GM19035 (cell line): ENCODE measurements around the gene PMM1.
"Not testable (repeated sequence)": the region's sequence is repeated elsewhere in the genome, so short reads cannot be mapped to it uniquely, and the experiment has no call there.

ENCODE experiments used
- ATAC-seq: cut with Tn5 transposase; IDR thresholded peaks from one replicate; pipeline ENCODE4 v1.9.1; 2021; ENCODE audit not compliant: unreplicated experiment

The PMM1 gene

DNA sequence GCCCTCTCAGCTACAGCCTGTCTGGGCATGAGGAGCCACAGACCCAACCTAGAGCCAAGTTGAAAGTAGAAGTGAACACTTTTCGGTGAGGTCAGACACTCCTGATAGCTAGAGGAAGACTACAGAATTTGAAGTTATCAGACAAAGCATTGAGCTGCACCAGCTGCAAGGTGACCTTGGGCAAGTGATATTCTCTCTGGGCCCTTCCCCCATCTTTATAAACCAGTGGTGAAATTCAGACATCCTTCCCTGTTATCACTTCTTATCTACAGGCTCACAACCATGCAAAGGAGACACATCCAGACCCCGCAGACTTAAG, 8.0 kb upstream of the PMM1 start:
- ATAC-seq, result no peak

DNA sequence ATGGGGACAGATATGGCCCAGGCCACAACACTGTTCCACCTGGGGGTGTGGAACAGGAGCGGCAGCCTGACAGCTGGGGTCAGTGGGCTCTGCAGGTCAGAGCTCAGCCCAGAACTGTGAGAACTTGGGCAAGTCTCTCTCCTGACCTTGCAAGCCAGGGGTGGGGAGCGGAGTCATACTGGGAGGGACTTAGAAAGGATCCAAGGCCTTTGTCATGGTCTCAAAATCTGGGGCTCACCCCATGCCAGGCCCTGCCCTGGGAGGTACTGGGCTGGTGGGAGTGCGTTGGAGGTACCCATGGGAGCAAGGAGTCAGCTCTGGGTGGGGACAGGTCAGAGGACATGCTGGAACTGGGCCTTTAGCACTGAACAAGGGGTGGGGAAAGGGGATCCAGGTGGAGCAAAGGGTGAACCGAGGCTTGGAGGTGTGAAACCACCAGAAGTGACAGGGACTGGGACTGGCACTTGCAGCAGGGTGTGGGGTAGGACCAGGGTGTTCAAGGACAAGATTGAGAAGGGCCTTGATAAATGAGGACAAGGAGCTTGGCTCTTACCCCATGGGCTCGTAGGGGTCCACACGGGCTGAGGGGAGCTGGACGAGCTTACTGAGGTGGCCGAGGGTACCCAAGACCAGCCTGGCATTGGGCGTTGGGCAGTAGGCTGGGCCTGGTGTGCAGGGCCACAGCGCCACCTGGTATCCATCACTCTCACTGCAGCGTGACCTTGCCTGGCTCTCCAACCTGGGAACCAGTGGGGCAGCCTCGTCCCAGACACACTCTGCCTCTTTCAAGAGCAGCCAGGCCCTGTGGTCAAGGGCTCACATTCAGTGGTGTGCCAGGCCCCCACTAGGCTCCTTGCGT, 7.4 kb upstream of the PMM1 start:
- no peak for ATAC-seq

DNA sequence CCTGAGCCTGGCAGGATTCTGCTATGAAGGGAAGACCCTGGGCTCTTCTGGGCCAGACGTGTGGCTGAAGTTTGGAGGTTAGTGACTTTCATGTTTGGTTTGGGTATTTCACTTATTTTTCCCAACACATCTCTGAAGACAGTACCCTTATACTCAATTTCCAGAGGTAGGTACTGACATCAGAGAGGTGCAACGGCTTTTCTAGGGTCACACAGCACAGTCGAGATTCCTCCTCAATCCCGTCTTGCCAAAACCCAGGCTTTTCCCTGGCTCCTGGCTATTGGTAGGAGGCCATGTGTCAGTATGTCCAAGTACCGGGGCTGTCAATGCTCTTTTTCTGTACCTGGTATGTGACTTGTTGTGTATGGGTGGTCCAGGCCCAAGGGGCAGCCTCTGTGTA, 6.1 kb upstream of the PMM1 start:
- no peak for ATAC-seq

DNA sequence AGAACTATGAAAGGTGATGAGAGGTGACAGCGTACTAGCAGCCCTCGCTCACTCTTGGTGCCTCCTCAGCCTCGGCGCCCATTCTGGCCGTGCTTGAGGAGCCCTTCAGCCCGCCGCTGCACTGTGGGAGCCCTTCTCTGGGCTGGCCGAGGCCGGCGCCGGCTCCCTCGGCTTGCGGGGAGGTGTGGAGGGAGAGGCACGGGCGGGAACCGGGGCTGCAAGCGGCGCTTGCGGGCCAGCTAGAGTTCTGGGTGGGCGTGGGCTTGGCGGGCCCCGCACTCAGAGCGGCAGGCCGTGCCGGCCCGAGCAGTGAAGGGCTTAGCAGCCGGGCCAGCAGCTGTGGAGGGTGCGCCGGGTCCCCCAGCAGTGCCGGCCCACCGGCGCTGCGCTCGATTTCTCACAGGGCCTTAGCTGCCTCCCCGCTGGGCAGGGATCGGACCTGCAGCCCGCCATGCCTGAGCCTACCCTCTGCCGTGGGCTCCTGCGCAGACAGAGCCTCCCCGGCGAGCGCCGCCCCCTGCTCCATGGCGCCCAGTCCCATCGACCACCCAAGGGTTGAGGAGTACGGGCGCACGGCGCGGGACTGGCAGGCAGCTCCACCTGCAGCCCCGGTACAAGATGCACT, 3.8 kb upstream of the PMM1 start:
- not testable (repeated sequence) for ATAC-seq

DNA sequence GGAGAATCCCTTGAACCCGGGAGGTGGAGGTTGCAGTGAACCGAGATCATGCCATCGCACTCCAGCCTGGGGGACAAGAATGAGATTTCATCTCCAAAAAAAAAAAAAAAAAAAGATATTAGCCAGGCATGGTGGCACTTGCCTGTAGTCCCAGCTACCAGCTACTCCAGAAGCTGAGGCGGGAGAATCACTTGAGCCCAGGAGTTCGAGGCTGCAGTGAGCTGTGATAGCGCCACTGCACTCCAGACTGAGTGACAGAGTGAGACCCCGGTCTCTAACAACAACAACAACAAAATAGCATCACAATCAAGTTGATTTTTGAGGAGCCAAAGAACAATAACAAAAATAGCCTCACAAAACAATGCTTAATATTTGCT, 2.3 kb downstream of the PMM1 start:
- no peak for ATAC-seq

DNA sequence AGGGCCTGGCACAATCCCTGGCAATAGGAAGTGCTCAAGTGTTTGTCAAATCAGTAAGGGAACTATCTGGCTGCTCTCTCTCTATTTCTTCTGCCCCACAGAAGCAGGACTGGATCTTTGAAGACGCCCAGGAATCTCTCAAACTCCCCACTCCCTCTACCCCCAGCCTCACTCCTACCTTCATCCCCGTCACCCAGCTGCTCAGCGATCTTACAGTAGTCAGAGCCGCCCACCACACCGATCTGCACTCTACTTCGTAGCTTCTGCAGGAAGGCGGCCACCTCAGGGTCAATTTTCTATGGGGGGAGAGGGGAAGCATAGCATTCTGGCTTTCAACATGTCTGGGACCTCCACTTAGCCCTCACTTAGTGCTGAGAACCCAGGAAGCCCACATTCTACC, 3.7 kb downstream of the PMM1 start:
- ATAC-seq, result no peak

DNA sequence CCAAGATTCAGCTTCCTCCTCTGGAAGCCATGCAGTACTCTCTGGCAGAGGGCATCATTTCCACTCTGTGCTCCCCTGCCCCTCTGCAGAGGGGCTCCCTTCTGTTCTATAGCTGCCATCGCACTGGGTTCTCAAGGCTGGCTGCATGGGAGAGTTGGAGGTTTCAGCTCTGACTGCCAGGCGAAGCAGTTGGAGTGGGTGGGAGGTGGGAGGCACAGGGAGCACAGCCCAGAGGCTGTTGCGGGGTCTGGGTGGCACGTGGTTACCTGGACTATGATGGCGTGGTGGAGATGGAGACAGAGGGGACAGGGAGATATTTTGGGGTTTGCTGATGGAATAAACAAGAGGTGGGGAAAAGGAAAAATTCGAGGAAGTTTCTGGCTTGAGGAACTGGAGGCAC, 4.8 kb downstream of the PMM1 start:
- ATAC-seq, result no peak

DNA sequence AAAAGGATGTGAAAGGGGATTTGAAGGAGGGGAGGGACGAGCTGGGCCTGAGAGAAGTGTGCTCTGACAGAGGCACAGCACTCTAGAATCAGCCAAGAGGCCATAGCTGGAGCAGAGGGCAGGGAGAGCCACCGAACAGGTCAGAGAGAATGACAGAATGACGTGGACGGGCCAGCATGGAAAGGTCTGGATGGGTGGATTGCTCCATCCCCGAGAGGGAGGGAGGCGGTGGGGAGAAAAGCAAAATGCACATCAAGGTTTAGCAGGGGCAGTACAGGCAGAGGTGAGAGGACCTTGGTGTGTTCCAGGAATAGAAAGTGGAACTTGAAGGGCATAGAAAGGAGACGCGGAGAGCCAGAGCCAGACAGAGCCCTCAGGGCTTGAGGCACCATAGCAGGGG, 6.9 kb downstream of the PMM1 start:
- no peak for ATAC-seq

DNA sequence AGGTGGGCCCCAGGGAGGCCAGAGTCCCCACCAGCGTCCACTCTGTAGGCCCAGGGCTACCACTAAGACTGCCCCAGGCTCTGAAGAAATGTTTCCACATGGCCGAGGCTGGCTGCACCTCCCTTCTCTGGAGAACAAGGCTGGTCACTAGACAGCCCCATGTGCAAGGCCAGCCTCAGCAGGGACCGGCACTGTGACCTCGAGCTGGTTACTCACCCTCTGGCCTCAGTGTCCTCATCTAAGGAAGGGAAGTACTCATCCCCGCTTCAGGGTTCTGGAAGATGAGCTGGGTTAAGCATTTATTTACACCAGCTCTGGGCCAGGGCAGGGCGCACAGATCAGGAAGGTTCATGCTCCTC, 9.7 kb downstream of the PMM1 start:
- ATAC-seq, result no peak

DNA sequence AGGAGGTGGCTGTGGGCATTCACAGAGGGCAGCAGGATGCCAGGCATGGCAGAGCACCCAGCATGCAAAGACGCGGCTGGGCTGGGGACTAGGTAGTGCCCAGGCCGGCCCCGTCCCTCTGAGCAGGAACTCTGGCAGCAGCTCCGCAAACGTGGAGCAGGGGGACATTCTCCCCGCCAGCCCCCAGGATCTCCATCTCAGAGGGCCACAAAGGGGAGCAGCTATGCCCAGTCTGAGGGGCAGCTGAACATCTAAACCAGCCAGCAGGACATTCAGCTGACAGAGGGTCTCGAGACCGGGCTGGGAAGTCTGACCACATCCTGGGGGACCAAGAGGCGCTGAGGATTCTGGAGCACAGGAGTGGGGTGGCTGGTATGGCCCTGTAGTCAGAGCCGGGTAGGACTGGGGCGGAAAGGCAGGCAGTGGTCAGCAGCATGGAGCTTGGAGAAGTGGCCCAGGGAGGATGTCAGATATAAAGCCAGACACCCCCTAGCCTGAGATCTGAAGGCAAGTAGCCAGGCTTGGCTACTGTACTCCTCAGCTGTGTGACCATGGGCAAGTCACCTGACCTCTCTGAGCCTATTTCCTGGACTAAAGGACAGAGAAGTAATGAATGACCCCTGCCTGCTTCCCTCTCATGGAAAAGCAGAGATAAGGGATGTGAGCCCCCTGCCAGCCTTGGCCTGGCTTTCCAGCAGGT, 10.2 kb downstream of the PMM1 start:
- ATAC-seq, result no peak

DNA sequence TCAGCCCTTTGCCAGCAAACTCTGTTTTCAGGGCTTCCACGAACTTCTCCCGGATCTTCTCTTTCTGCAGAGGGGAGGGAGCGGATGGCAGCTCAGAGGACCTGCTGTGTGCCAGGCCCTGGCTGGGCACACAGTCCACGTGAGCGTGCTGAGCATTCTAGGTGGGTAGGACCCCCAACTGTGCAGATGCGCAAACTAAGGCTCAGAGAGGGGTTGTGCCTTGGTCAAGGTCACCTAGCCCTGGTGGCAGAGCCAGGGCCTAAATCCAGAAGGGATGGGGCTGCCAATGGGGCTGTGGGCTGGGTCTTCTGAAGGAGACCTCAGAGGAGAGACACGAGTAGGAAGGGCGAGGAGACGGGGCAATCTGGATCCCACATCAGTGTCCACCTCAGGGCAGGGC, 10.8 kb downstream of the PMM1 start:
- no peak for ATAC-seq

DNA sequence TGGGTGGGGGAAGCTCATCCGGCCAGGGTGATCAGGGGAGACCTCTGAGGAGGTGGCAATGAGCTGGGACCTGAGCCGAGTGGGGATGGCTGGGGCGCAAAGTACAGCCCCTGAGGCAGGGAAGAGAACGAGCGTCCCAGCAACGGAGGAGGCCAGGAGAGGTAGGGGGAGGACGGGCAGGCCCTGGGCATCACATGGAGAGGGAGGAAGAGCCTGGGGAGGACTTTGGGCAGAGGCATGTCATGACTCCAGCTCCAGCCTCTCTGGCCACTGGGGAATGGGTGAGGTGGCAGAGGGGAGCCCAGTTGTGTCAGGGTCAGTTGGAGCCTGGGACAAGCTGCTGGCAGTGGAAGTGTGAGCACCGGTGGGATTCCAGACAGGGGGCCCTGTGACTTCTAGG, 11.5 kb downstream of the PMM1 start:
- ATAC-seq, result no peak

DNA sequence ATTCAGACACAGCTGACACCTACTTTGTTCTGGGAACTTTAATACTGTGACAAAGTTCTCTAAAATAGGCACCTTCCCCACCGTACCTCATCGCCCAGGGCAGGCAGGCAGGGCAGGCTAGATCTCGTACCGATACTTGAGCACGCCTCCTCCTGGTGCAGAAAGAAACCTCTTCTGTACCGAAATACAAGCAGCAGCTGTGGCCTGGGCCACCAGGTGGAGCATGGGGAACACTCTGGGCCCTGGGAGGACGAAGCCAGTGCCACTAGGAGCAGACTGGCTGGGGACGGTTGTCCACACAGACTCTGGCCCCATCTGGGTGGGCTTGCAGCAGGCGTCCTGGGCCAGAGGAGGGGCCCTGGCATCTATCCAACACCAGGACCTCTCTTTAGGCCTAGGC, 12.8 kb downstream of the PMM1 start:
- ATAC-seq, result no peak

DNA sequence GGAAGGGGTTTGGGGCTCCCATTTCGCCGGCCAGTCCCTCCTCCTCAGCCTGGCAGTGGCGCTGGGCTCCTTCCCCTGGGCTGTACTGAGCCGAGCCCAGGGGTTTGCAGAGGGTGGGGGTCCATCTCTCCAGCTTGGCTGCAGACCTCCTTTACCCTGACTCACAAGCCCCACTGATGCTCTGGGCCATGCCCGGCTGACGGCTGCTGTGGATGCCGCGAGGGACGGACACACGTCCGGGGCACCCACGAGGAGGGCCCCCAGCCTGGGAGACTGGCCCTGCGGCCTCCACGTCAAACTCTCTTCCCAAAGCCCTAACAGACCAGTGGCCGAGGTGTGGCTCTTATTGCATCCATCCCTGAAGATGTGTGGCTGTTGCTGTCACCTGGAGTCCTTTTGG, 14.1 kb downstream of the PMM1 start:
- ATAC-seq, result no peak

DNA sequence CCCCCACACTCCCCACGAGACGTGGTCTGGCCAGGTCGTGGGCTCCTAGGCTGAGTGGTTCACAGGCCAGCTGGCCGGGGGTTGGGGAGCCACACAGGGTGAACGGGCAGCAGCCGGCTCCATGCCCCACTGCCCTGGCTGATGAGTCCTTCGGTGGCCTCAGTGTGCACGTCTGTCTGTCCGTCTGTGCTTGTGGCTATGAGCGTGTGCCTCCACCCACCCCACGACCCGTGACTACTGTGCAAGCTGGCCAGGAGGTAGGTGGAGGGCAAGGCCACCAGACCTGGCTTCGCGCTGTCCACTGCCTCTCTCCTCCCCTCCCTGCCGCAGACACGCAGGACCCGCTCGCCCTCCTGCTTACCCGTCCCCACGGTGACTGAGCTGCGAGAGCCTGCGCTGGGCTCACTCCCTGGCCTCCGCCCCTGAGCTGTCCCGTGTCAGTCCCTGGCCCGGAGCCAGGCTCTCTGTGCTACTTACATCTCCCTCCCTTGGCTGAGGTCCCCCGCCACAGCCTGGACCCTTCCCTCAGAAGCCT, 14.7 kb downstream of the PMM1 start:
- no peak for ATAC-seq

DNA sequence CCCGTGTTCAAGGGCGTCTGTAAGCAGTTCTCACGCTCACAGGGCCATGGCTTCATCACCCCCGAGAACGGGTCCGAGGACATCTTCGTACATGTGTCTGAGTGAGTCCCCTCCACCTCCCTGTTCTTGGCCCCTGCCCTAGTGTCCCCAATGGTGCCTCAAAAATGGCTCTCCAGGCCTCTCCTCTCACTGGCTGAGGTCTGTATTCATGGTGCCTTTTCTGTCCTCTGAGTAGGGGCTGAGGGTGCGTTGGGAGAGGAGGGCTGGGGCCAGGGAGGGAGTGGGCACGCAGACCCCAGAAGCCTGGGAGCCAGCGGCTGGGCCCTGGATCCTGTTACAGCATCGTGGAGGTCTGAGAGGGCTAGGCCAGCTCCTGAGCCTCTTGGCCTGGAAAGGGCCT, 16.0 kb downstream of the PMM1 start:
- no peak for ATAC-seq

DNA sequence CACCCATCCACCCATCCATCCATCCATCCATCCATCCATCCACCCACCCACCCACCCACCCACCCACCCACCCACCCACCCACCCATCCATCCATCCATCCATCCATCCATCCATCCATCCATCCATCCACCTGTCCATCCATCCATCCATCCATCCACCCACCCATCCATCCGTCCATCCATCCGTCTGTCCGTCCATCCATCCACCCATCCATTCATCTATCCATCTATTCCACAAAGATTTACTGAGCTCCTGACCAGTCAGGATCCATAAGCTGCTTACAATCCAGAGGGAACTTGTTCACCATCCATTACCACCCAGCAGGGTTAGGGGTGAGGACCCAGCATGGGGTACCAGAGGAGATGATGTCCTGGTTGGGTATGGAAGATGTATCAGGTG, 17.3 kb downstream of the PMM1 start:
- ATAC-seq, result not testable (repeated sequence)

DNA sequence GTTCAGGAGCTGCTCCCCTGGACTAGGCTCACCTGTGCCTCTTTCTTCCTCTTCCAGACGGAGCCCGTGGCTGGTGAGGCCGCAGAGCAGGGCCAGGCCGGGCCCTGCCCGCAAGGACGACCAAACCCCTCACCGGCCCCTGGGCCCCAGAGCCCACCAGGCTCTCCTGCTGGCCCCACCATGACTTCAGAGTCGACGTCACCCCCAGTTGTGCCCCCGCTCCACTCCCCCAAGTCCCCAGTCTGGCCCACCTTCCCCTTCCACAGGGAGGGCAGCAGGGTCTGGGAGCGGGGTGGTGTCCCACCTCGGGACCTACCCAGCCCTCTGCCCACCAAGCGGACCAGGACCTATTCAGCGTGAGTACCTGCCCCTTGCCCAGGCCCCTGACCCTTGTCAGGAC, 17.9 kb downstream of the PMM1 start:
- no peak for ATAC-seq

DNA sequence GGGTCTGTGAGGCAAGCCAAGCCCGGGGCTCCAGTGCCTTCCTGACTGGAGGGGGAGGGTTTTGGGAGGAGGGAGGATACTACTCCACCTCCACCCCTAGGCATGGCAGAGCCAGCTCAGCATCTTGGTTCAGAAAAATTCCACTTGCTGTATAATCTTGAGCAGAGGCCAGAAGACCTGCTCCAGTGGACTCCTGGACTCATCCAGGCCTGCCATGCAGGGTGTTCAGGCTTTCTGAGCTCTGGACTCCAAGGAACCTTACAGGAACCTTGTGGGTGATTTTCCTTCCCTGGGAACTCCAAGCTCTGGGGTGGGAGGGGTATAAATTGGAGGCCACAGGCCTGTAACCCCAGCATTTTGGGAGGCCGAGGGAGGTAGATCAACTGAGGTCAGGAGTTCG, 19.4 kb downstream of the PMM1 start:
- no peak for ATAC-seq

DNA sequence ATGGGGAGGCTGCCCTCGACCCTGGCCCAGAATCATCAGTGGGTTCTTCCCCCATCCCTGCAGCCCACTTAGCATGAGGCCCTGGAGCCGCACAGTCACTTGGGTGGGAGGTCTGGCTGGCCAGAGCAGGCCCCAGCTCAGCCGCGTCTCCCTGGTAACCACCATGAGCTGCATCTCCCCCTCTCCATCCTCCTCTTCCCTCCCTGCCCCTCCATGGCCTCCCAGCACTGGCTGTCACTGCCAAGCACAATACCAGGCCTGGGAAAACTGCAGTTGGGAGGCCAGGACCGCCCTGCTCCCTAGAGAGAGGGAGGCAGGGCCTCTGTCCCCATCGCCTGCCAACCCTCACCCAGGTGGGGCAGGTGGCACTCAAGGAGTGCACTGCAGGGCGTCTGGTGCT, 20.8 kb downstream of the PMM1 start:
- ATAC-seq, result no peak

DNA sequence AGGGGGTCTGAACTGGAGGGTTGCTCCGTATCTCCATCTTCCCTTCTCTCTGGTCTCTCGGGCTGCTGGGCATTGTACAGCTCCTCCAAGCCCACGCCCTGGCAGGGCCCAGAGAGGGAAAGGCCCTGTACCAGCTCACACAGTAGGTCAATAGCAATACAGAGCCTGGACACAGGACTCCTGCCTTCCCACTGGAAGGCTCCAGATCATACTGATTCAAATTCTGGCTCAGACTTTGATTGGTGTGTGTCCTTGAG, 22.2 kb downstream of the PMM1 start:
- ATAC-seq, result no peak

DNA sequence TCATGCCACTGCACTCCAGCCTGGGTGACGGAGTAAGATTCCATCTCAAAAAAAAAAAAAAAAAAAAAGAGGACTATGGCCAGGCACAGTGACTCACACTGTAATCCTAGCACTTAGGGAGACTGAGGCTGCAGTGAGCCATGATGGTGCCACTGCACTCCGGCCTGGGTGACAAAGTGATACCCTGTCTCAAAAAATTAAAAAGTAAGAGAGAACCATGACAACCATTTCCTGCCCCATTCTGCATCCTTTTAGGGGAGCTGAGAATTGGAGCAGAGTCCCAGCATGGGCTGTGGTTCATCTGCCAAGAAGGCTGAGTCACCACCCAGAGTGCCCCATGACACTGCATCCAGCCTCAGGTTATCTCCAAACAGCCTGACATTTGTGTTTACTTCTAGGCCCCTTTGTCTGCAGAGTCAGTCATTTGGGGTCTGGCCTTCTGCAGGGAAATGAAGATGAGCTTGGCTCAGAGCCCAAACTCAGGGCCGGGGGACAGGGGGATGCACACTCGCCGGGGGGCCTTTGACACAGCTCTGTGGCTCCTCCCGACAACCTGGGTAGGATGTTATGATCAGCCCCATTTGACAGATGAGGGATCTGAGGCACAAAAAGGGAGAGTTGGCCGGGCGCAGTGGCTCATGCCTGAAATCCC, 24.1 kb downstream of the PMM1 start:
- ATAC-seq, result no peak
